IMR-90 (cell line): ENCODE data around the gene GSK3B. TPM values are rescaled to one million over a fixed set of nuclear protein-coding genes. Genes with fewer than 3 reads are reported as not detected.
A peak's percentile ranks its signal among the peaks of the same experiment; 100 is the strongest.

Experiments
- ATAC-seq: fragments of 200-7000 bp; cut with Tn5 transposase; 2 replicates; pipeline ENCODE4 v1.9.1; 2020; ENCODE audit warnings: low read depth, mild to moderate bottlenecking, moderate library complexity
- BruUV-seq: library from RNA; stranded (reverse); fragments of 400-500 nt; replicated peaks from 2 replicates; lab custom pipeline; 2021; lab: Mats Ljungman, UMichigan
- CTCF ChIA-PET: fragments of 300-600 bp; formaldehyde crosslinking; extraction: SDS; loops from one replicate; lab custom pipeline; 2021; ENCODE audit warnings: antibody characterized with exemption; lab: Yijun Ruan, JAX
- POLR2A ChIA-PET: fragments of 300-600 bp; sonication (Branson Sonifier 250); formaldehyde crosslinking; loops from one replicate; lab custom pipeline; 2022; ENCODE audit warnings: antibody characterized with exemption; ENCODE audit not compliant: unreplicated experiment; lab: Charles Lee
- DNase-seq: peaks from one replicate; pipeline ENCODE4 v3.0.0; 2013
- H2AFZ ChIP-seq: replicated peaks from 2 replicates; pipeline ENCODE3; 2013; ENCODE audit warnings: low read length, mild to moderate bottlenecking; ENCODE audit not compliant: poor library complexity
- H2AK5ac ChIP-seq: 2 replicates; pipeline ENCODE4 v1.6.1; 2013; ENCODE audit warnings: low read depth, low read length, inconsistent platforms
- H2AK9ac ChIP-seq: replicated peaks from 2 replicates; pipeline ENCODE3; 2013; ENCODE audit warnings: mild to moderate bottlenecking, low read depth, low read length, moderate library complexity; ENCODE audit not compliant: poor library complexity
- H2BK120ac ChIP-seq: 2 replicates; pipeline ENCODE4 v1.6.1; 2013; ENCODE audit warnings: low read depth, low read length, inconsistent platforms
- H2BK15ac ChIP-seq: 3 replicates; pipeline ENCODE4 v1.6.1; 2013; ENCODE audit warnings: low read depth, low read length, inconsistent platforms
- H2BK20ac ChIP-seq: 2 replicates; pipeline ENCODE4 v1.6.1; 2013; ENCODE audit warnings: low read depth, mild to moderate bottlenecking, inconsistent platforms, low read length, moderate library complexity
- H2BK5ac ChIP-seq: 2 replicates; pipeline ENCODE4 v1.6.1; 2013; ENCODE audit warnings: mild to moderate bottlenecking, low read depth, low read length, inconsistent platforms; ENCODE audit not compliant: poor library complexity, severe bottlenecking
- H3K14ac ChIP-seq: replicated peaks from 2 replicates; pipeline ENCODE4 v1.6.1; 2013; ENCODE audit warnings: low read depth, low read length, inconsistent platforms
- H3K18ac ChIP-seq: 2 replicates; pipeline ENCODE4 v1.6.1; 2013; ENCODE audit warnings: low read depth, low read length, control low read depth
- H3K23ac ChIP-seq: 2 replicates; pipeline ENCODE4 v1.6.1; 2013; ENCODE audit warnings: low read depth, low read length, inconsistent platforms
- H3K27ac ChIP-seq: 2 replicates; pipeline ENCODE4 v1.5.1; 2013; ENCODE audit warnings: mild to moderate bottlenecking, control low read depth, low read length; ENCODE audit not compliant: insufficient read depth
- H3K27me3 ChIP-seq: 2 replicates; pipeline ENCODE4 v1.6.1; 2013; ENCODE audit warnings: low read length; ENCODE audit not compliant: control insufficient read depth, insufficient read depth
- H3K36me3 ChIP-seq: 2 replicates; pipeline ENCODE4 v1.6.1; 2013; ENCODE audit warnings: low read length, mixed read lengths; ENCODE audit not compliant: control insufficient read depth, insufficient read depth
- H3K4ac ChIP-seq: 2 replicates; pipeline ENCODE4 v1.6.1; 2013; ENCODE audit warnings: low read depth, low read length, inconsistent platforms
- H3K4me1 ChIP-seq: 2 replicates; pipeline ENCODE4 v1.6.1; 2013; ENCODE audit warnings: low read length, mixed read lengths; ENCODE audit not compliant: control insufficient read depth, insufficient read depth
- H3K4me2 ChIP-seq: 2 replicates; pipeline ENCODE4 v1.6.1; 2013; ENCODE audit warnings: low read depth, mild to moderate bottlenecking, control low read depth, low read length, moderate library complexity
- H3K4me3 ChIP-seq: 2 replicates; pipeline ENCODE4 v1.5.1; 2013; ENCODE audit warnings: low read depth, mild to moderate bottlenecking, control low read depth, low read length, moderate library complexity; ENCODE audit not compliant: insufficient read depth
- H3K56ac ChIP-seq: 2 replicates; pipeline ENCODE4 v1.6.1; 2013; ENCODE audit warnings: low read length, inconsistent platforms; ENCODE audit not compliant: insufficient read depth; ENCODE audit errors: extremely low read depth
- H3K79me1 ChIP-seq, 2 experiments: 2 replicates each; pipeline ENCODE4 v1.6.1; 2013; ENCODE audit warnings: low read length in 2 of 2, inconsistent platforms in 1 of 2, low read depth in 1 of 2
- H3K9ac ChIP-seq: 2 replicates; pipeline ENCODE4 v1.6.1; 2013; ENCODE audit warnings: low read depth, low read length, control low read depth
- H3K9me1 ChIP-seq: 2 replicates; pipeline ENCODE4 v1.6.1; 2013; ENCODE audit warnings: low read length, inconsistent platforms; ENCODE audit not compliant: insufficient read depth
- H3K9me3 ChIP-seq: 2 replicates; pipeline ENCODE4 v1.6.1; 2013; ENCODE audit warnings: low read length; ENCODE audit not compliant: control insufficient read depth, insufficient read depth
- H4K20me1 ChIP-seq: 2 replicates; pipeline ENCODE4 v1.6.1; 2013; ENCODE audit warnings: low read length, inconsistent platforms; ENCODE audit not compliant: insufficient read depth
- H4K5ac ChIP-seq: 2 replicates; pipeline ENCODE4 v1.6.1; 2013; ENCODE audit warnings: mild to moderate bottlenecking, low read depth, low read length, control low read depth
- H4K8ac ChIP-seq, 2 experiments: 2 replicates each; pipeline ENCODE4 v1.6.1; 2013; ENCODE audit warnings: low read depth in 2 of 2, low read length in 2 of 2, control low read depth in 1 of 2, inconsistent platforms in 1 of 2
- H4K91ac ChIP-seq: 2 replicates; pipeline ENCODE4 v1.6.1; 2013; ENCODE audit warnings: low read depth, low read length, inconsistent platforms; ENCODE audit not compliant: insufficient read depth
- BHLHE40 ChIP-seq: fragments of 150-350 bp; IDR thresholded peaks from 2 replicates; pipeline ENCODE4 v1.6.1; 2016; ENCODE audit warnings: mild to moderate bottlenecking, low read depth, low read length
- CHD1 ChIP-seq: IDR thresholded peaks from 2 replicates; pipeline ENCODE4 v1.6.1; 2012; ENCODE audit warnings: low read depth, low read length, improper control_type of control experiment
- CTCF ChIP-seq: conservative IDR thresholded peaks from 2 replicates; pipeline ENCODE4 v1.5.1; 2012; ENCODE audit warnings: mild to moderate bottlenecking, low read depth, low read length, improper control_type of control experiment
- ELK1 ChIP-seq: fragments of 150-350 bp; IDR thresholded peaks from 2 replicates; pipeline ENCODE4 v1.6.1; 2016; ENCODE audit warnings: low read depth, mild to moderate bottlenecking, low read length, moderate library complexity, borderline replicate concordance
- FOS ChIP-seq: fragments of 150-350 bp; IDR thresholded peaks from 2 replicates; pipeline ENCODE4 v1.6.1; 2016; ENCODE audit warnings: low read depth, low read length
- MAFK ChIP-seq: IDR thresholded peaks from 2 replicates; pipeline ENCODE4 v1.6.1; 2012; ENCODE audit warnings: low read depth, low read length, improper control_type of control experiment
- MXI1 ChIP-seq: IDR thresholded peaks from 2 replicates; pipeline ENCODE4 v1.6.1; 2012; ENCODE audit warnings: low read depth, mild to moderate bottlenecking, low read length, moderate library complexity, borderline replicate concordance
- NFE2L2 ChIP-seq: fragments of 150-350 bp; IDR thresholded peaks from 2 replicates; pipeline ENCODE4 v1.6.1; 2016; ENCODE audit warnings: low read depth, mild to moderate bottlenecking, low read length
- POLR2A ChIP-seq: IDR thresholded peaks from 2 replicates; pipeline ENCODE4 v1.6.1; 2012; ENCODE audit warnings: mild to moderate bottlenecking, low read depth, low read length
- RAD21 ChIP-seq: IDR thresholded peaks from 2 replicates; pipeline ENCODE4 v1.6.1; 2012; ENCODE audit warnings: low read length, improper control_type of control experiment
- RCOR1 ChIP-seq: IDR thresholded peaks from 2 replicates; pipeline ENCODE4 v1.6.1; 2012; ENCODE audit warnings: mild to moderate bottlenecking, low read length, improper control_type of control experiment; ENCODE audit not compliant: insufficient replicate concordance
- RFX5 ChIP-seq: IDR thresholded peaks from 2 replicates; pipeline ENCODE4 v1.8.0; 2012; ENCODE audit warnings: low read depth, mild to moderate bottlenecking, low read length, moderate library complexity
- SMC3 ChIP-seq: fragments of 150-350 bp; IDR thresholded peaks from 2 replicates; pipeline ENCODE4 v1.6.1; 2016; ENCODE audit warnings: low read depth, mild to moderate bottlenecking, antibody characterized with exemption, low read length, moderate library complexity
- USF2 ChIP-seq: fragments of 150-350 bp; IDR thresholded peaks from 2 replicates; pipeline ENCODE4 v1.6.1; 2017; ENCODE audit warnings: mild to moderate bottlenecking, antibody characterized with exemption, low read length, low read depth
- WGBS, 2 experiments: methylation state at CpG; one replicate each; pipeline versions ENCODE4 v1.1.5 to v1.1.7; 2013; ENCODE audit warnings: missing lambda C conversion rate in 2 of 2; ENCODE audit not compliant: insufficient read length in 1 of 2; ENCODE audit errors: extremely low coverage in 2 of 2; 5-methylcytosine and 5-hydroxymethylcytosine counted together
- dilution Hi-C: fragments of 300-500 bp; cut with HindIII; formaldehyde crosslinking; loops from one replicate; pipeline ENCODE4 v1.14.3; 2018; ENCODE audit warnings: low sequenced_read_pairs; ENCODE audit not compliant: unreplicated experiment
- in situ Hi-C: fragments of 300-500 bp; cut with MboI; formaldehyde crosslinking; loops from 3 replicates; pipeline ENCODE4 v1.14.3; 2019; ENCODE audit warnings: low sequenced_read_pairs, inconsistent platforms, mixed read lengths
- intact Hi-C: fragments of 100-400 bp; cut with micrococcal nuclease; formaldehyde crosslinking; loops from 2 replicates; pipeline ENCODE4 v1.10.0; 2022
- polyA plus RNA-seq, 3 experiments: library from polyadenylated mRNA; depleted of rRNA; stranded (reverse); fragments of >200 nt; gene quantifications; 2 replicates each; pipeline ENCODE4 v1.2.3, GENCODE V29; 2012; ENCODE audit warnings: low replicate concordance in 1 of 3
- total RNA-seq: library from RNA; depleted of rRNA; stranded (reverse); fragments of >200 nt; gene quantifications from 2 replicates; pipeline ENCODE4 v1.2.3, GENCODE V29; 2012

The GSK3B gene
- total and polyA plus RNA-seq, 2 of the 4 experiments (the other 2 are of a cell fraction), result 19.2 to 33.2 TPM

GRCh38 chr3:120094776-120095225 is 554 bp upstream of the GSK3B start:
- Histone ChIP-seq H2BK120ac (peak overlapping the region; percentile 70), H2AK5ac (no peak overlapping the region), H3K4me2 (peak overlapping the region; percentile 15; the same call in 1 of the 2 replicates), H3K27me3 (no peaks in the 10 kb centered on the region), H3K4me1 (peaks cover 5% of the 10 kb centered on the region), H4K20me1 (peaks cover 37% of the 10 kb centered on the region), H2BK20ac (peak overlapping the region; percentile 71), H3K9ac (peak overlapping the region; percentile 58), H3K56ac (peak overlapping the region; percentile 42; the same call in 1 of the 2 replicates), H3K9me3 (no peaks in the 10 kb centered on the region), H4K91ac (peak overlapping the region; percentile 83), H3K36me3 (no peaks in the 10 kb centered on the region), H3K23ac (no peak overlapping the region), H4K5ac (peak overlapping the region; percentile 50; the same call in 1 of the 2 replicates), H3K4ac (peak overlapping the region; percentile 66), H3K27ac (peak overlapping the region; percentile 94), H2BK5ac (peak overlapping the region; percentile 79), H3K18ac (peak overlapping the region; percentile 51), H2BK15ac (peak overlapping the region; percentile 16; the same call in 1 of the 3 replicates), H3K4me3 (peak overlapping the region; percentile 66), H3K79me1 (peaks cover 5 to 26% of the 10 kb centered on the region in 2 experiments), H2AFZ (peak overlapping the region; percentile 96), H4K8ac (peak overlapping the region in 1 of 2 experiments; percentile 61; a peak in 3 of 4 replicates), H3K9me1 (no peaks in the 10 kb centered on the region), H3K14ac (peak overlapping the region; percentile 62), H2AK9ac (peak overlapping the region; percentile 99)
- intact Hi-C loops (loop anchor here (1.0 to 10.0 kb wide), 6 partner anchors 88 to 462 kb away; no protein-coding TSS in a partner anchor), dilution Hi-C loops (no loop called here), in situ Hi-C loops (loop anchor here (5.0 kb wide), 1 partner anchor 78 kb away; no protein-coding TSS in a partner anchor)
- POLR2A ChIA-PET, result interaction anchor here (0.6 to 1.5 kb wide), 9 partner anchors 8 to 112 kb away, joined by 3 to 11 read pairs (median 4); no protein-coding TSS in a partner anchor
- DNase-seq, result peak; percentile 100
- CTCF ChIA-PET, result interaction anchor here (0.7 to 0.9 kb wide), 2 partner anchors 40 to 83 kb away, joined by 3 read pairs; no protein-coding TSS in a partner anchor
- 0% methylated on average over 12 of the region's 31 CpGs; no CpG with 5 or more reads in 1 of the 2 experiments for WGBS, 2 experiments
- no TSS peak for BruUV-seq
- ATAC-seq, result peak; percentile 77
- TF ChIP-seq RFX5 (peak; percentile 42), CTCF (0 out of 2 replicates have a peak, but pooled peaks have one; percentile 4), RAD21 (no peak), CHD1 (no peak), MXI1 (no peak), FOS (peak; percentile 68; the same call in 1 of the 2 replicates), POLR2A (no peak), BHLHE40 (no peak), USF2 (no peak), SMC3 (no peak), ELK1 (no peak), NFE2L2 (peak; percentile 9; the same call in 1 of the 2 replicates), MAFK (0 out of 2 replicates have a peak, but pooled peaks have one; percentile 22), RCOR1 (no peak)
